ENCODE measurements around the gene FJX1.

GRCh38 chr11:35614939-35615569 is 3.2 kb upstream of the FJX1 start:
- TF ChIP-seq CTCF (IDR thresholded peaks at IDR 0.05) (no peak), POLR2A (IDR thresholded peaks at IDR 0.05) (no peak)
